Measurements from ENCODE around the gene SYK.
A peak's percentile ranks its signal among the peaks of the same experiment; 100 is the strongest.
"Not testable (repeated sequence)": the region's sequence is repeated elsewhere in the genome, so short reads cannot be mapped to it uniquely, and the experiment has no call there.

Gene SYK

GRCh38 chr9:90787771-90788460, 13.7 kb upstream of the SYK start:
- Mint-ChIP-seq H3K4me3 (no peak overlapping the region), H3K27ac (no peak overlapping the region), H3K36me3 (peaks cover 5% of the 10 kb centered on the region), H3K9me3 (peaks cover 5% of the 10 kb centered on the region), H3K4me1 (peaks cover 28% of the 10 kb centered on the region), H3K27me3 (no peaks in the 10 kb centered on the region)
- peak; percentile 74 for ATAC-seq

DNA sequence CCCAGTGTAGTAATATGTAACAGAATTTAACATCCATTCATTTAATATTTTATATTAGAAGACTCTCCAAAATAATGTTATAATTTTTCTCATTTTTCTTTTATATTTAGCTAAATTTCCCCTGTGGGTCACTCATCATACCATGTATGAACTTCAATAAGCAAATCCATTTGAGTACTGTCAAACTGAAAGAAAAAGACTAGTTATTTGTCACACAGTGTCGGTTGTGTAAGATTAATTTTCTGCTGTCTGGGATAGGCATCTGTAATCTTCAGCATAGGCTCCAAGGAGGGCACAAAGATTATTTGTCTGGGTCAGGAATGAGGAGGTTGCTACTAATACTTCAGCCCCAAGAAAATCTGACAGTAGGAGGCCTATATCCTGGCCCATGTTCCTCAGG, 13.1 kb upstream of the SYK start:
- not testable (repeated sequence) for H3K9me3 Mint-ChIP-seq, H3K27me3 Mint-ChIP-seq, H3K36me3 Mint-ChIP-seq
- peak; percentile 59 for ATAC-seq
- Mint-ChIP-seq H3K27ac (peak overlapping the region; percentile 82), H3K4me3 (peak overlapping the region; percentile 38), H3K4me1 (peaks cover 32% of the 10 kb centered on the region)

DNA sequence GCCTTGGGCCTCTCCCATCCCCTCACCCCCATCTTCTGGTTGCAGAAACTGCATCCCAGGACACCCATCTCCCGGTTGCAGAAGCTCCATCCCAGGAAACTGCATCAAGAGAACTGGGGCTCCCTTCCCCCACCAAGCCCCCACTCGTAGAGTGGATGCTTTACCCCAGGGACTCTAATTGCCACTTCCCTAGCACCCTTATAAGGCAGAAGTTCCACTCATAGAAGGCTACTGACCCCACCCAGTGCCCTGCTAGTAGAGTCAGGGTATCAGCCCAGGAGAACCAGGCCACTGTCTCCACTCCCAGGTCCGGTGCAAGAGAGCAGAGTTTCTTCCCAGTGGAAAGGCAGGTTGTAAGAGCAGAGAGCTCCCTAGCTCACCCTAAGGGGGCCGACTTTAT, 12.2 kb upstream of the SYK start:
- ATAC-seq = peak; percentile 37
- Mint-ChIP-seq H3K36me3 (peaks cover 5% of the 10 kb centered on the region), H3K27ac (peak overlapping the region; percentile 82), H3K27me3 (no peaks in the 10 kb centered on the region), H3K9me3 (peaks cover 7% of the 10 kb centered on the region), H3K4me3 (peak overlapping the region; percentile 27), H3K4me1 (peaks cover 41% of the 10 kb centered on the region)

GRCh38 chr9:90789862-90790261, 11.8 kb upstream of the SYK start:
- no peaks in the 10 kb centered on the region for H3K27me3 Mint-ChIP-seq
- peaks cover 46% of the 10 kb centered on the region for H3K4me1 Mint-ChIP-seq
- ATAC-seq = no peak
- no peak overlapping the region for H3K4me3 Mint-ChIP-seq
- peaks cover 5% of the 10 kb centered on the region for H3K36me3 Mint-ChIP-seq
- H3K9me3 Mint-ChIP-seq = peaks cover 7% of the 10 kb centered on the region
- H3K27ac Mint-ChIP-seq = peak overlapping the region; percentile 82

GRCh38 chr9:90793024-90793423, 8.6 kb upstream of the SYK start:
- H3K27me3 Mint-ChIP-seq, H3K9me3 Mint-ChIP-seq, H3K27ac Mint-ChIP-seq, H3K36me3 Mint-ChIP-seq, H3K4me3 Mint-ChIP-seq, ATAC-seq: not testable (repeated sequence)
- peaks cover 64% of the 10 kb centered on the region for H3K4me1 Mint-ChIP-seq

GRCh38 chr9:90793729-90794128, 7.9 kb upstream of the SYK start:
- H3K27me3 Mint-ChIP-seq = no peaks in the 10 kb centered on the region
- H3K4me3 Mint-ChIP-seq = no peak overlapping the region
- H3K36me3 Mint-ChIP-seq = peaks cover 5% of the 10 kb centered on the region
- ATAC-seq = peak; percentile 79
- H3K4me1 Mint-ChIP-seq = peaks cover 61% of the 10 kb centered on the region
- H3K9me3 Mint-ChIP-seq = peaks cover 7% of the 10 kb centered on the region
- H3K27ac Mint-ChIP-seq = peak overlapping the region; percentile 77

GRCh38 chr9:90795084-90795483, 6.5 kb upstream of the SYK start:
- Mint-ChIP-seq H3K27me3 (no peaks in the 10 kb centered on the region), H3K4me3 (no peak overlapping the region), H3K36me3 (peaks cover 5% of the 10 kb centered on the region), H3K27ac (peak overlapping the region; percentile 77), H3K4me1 (peaks cover 61% of the 10 kb centered on the region), H3K9me3 (peaks cover 7% of the 10 kb centered on the region)
- peak; percentile 57 for ATAC-seq

DNA sequence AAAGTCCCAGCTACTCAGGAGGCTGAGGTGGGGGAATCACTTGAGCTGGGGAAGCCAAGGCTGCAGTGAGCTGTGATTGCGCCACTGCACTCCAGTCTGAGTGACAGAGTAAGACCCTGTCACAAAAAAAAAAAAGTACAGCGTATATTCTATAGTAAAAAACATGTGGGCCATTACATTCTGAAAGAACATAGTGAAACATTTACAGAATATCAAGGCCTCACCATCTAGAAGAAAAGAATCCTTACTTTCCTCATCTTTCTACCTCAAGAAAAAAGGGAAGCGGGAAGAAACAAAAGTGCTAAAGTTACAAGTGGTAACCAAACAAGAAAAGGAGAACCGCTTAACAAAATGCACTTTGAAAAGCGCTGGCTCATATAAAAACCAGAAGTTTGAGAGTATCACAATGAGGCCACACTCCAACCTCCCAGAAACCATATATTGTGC, 5.7 kb upstream of the SYK start:
- H3K4me1 Mint-ChIP-seq = peaks cover 61% of the 10 kb centered on the region
- peak overlapping the region; percentile 77 for H3K27ac Mint-ChIP-seq
- H3K9me3 Mint-ChIP-seq = peaks cover 6% of the 10 kb centered on the region
- H3K27me3 Mint-ChIP-seq = no peaks in the 10 kb centered on the region
- H3K4me3 Mint-ChIP-seq = peak overlapping the region; percentile 36
- peak; percentile 65 for ATAC-seq
- H3K36me3 Mint-ChIP-seq = peaks cover 4% of the 10 kb centered on the region

DNA sequence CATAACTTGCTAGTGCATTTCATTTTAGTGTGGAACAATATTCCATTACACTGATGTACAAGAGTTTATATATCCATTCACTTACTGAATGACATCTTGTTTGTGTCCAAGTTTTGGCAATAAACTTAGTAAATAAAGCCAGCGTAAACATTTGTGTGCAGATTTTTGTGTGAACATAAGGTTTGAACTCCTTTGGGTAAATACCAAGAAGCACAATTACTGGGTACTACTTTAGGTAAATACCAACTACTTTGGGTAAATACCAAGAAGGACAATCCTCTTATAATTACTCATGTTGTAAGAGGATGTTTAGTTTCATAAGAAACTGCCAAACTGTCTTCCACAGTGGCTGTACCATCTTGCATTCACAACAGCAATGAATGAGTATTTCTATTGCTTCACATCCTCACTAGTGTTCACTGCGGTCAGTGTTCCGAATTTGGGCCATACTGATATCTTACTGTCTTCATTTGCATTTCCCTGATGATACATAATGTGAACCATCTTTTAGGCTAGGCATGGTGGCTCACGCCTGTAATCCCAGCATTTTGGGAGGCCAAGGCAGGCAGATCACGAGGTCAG, 2.3 kb upstream of the SYK start:
- peak overlapping the region; percentile 61 for H3K4me3 Mint-ChIP-seq
- no peaks in the 10 kb centered on the region for H3K36me3 Mint-ChIP-seq
- peaks cover 71% of the 10 kb centered on the region for H3K4me1 Mint-ChIP-seq
- no peak for ATAC-seq
- H3K9me3 Mint-ChIP-seq = no peaks in the 10 kb centered on the region
- H3K27me3 Mint-ChIP-seq = no peaks in the 10 kb centered on the region
- H3K27ac Mint-ChIP-seq = peak overlapping the region; percentile 90

DNA sequence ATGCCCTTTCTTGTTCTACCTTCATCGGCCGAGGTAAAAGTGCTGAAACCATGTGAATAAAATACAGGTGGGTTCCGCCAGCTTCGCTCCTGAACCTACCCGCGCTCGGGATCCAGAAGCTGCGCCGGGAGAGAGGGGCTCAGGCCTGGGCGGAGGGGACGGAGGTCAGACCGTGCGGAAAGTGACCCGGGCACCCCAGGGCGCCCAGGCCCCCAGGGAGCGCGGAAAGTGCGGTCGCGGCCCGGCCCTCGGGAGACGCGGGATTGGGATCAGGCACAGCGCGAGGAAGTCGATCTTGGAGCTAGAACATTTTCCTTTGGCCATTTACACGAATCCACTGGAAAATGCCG, 329 bp downstream of the SYK start:
- Mint-ChIP-seq H3K4me1 (peaks cover 76% of the 10 kb centered on the region), H3K27ac (peak overlapping the region; percentile 90), H3K4me3 (peak overlapping the region; percentile 99), H3K9me3 (no peaks in the 10 kb centered on the region), H3K27me3 (no peaks in the 10 kb centered on the region), H3K36me3 (no peaks in the 10 kb centered on the region)
- peak; percentile 17 for ATAC-seq

GRCh38 chr9:90802386-90802985, 867 bp downstream of the SYK start:
- H3K4me1 Mint-ChIP-seq = peaks cover 79% of the 10 kb centered on the region
- no peaks in the 10 kb centered on the region for H3K9me3 Mint-ChIP-seq
- peak overlapping the region; percentile 90 for H3K27ac Mint-ChIP-seq
- no peaks in the 10 kb centered on the region for H3K27me3 Mint-ChIP-seq
- ATAC-seq = no peak
- H3K36me3 Mint-ChIP-seq = no peaks in the 10 kb centered on the region
- peak overlapping the region; percentile 99 for H3K4me3 Mint-ChIP-seq

GRCh38 chr9:90803860-90804593, 2.4 kb downstream of the SYK start:
- ATAC-seq = no peak
- Mint-ChIP-seq H3K9me3 (no peaks in the 10 kb centered on the region), H3K27me3 (no peaks in the 10 kb centered on the region), H3K36me3 (peaks cover 5% of the 10 kb centered on the region), H3K4me1 (peaks cover 91% of the 10 kb centered on the region), H3K27ac (peak overlapping the region; percentile 90), H3K4me3 (peak overlapping the region; percentile 99)

DNA sequence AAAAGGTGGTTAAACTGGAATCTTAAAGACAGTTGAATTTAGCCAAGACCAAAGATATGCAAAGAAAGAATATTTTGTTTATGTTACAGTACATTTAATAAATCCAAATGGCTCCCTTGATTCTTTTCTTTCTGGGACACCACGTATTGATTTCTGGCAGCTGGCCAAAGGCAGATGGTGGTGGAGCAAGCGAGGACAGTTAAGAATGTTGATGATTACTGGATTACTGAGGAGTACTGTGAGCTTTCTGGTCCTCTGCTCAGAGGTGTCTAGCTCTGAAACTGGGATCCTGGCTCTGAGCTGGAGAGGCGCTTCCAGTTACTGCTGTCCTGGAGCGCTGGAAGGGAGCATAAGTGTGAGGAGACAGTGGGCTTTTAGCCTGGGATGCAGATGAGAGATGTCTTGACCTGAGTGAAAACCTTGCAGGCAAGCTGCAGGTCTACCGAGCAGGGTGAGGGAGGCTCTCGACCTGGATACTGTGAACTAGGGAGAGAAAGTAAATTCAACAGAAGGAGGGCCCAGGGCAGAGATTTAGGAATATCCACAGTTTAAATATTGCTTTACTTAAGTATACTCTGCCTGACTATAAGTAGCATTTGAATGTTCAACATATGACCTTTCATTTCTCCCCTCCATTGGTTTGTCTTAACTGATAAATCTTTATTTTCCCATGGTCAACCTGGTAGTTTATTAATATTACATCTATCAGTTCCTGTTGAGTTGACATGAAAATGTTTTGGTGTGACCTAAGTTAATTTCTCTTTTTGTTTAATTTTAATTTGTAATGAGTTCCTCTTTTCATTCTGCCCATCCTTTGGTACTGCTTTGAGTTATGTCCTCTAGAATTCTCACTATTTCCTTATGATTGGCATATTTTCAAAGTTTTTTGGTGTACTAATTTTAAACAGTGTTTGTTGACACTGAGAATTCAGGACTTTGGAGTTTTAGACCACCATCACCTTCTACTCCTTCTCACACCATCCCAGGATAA, 3.7 kb downstream of the SYK start:
- Mint-ChIP-seq H3K27ac (peak overlapping the region; percentile 90), H3K4me3 (peak overlapping the region; percentile 99), H3K9me3 (no peaks in the 10 kb centered on the region), H3K4me1 (peaks cover 91% of the 10 kb centered on the region), H3K36me3 (peaks cover 12% of the 10 kb centered on the region), H3K27me3 (no peaks in the 10 kb centered on the region)
- ATAC-seq = no peak

DNA sequence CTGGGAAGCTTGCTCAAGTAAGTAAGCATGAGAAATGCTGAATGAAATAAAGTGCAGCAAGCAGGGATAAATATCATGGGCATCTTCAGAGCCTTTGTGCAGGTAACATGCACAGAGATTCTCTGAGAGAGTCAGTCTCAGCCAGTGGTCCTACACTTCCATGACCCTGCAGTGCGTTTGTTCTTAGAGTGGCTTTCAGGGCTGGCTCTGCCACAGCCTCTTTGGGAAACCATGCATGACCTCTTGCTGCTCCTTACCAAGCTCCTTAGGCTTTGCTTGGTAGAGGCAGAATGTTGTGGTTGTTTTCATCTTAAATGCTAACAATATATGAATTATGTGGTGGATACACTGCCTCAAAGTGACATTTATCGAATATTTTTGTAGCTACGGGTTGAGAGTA, 5.4 kb downstream of the SYK start:
- Mint-ChIP-seq H3K36me3 (peaks cover 19% of the 10 kb centered on the region), H3K9me3 (no peaks in the 10 kb centered on the region), H3K4me3 (peak overlapping the region; percentile 22), H3K4me1 (peaks cover 93% of the 10 kb centered on the region), H3K27me3 (no peaks in the 10 kb centered on the region), H3K27ac (peak overlapping the region; percentile 90)
- ATAC-seq = no peak
